ENCODE measurements around the gene TMEM266.

The TMEM266 gene

DNA sequence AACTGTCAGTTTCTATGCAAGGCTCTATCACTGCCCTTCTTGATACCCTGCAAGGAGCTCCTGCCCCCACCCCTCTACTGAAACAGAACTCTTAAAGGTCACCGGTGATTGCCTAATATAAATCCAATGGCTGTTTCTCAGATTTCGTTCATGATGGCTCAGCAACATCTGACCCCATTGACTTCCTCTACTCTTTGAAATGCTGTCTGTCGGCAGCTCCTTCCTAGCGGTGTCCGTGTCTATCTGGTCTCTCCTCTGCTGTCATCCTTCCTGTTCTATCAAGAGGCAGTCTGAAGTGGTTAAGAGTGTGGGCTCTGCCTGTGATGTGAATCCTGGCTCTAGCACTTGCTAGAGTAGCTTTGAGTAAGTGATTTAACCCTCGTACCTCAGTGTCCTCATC is 5.5 kb downstream of the TMEM266 start:
- no peak for DNase-seq (ENCODE audit: low spot score)

DNA sequence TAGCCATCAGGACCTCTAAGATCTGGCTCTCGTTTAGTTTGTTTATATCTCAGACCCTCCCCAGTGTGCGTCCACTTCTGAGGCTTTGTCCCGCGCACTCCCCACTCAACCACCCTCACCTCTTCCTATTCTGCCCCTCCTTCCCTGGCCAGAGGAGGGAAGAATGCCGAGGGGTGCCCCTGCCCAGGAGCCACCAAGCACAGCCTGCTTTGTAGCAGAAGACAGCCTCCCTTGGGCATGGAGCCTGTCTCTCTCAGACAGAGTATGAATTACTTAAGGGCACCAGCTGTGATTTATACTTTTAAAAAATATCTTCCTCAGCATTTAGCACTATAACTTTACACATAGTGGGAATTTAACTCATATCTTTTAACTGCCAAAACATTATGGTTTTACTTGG is 6.0 kb downstream of the TMEM266 start:
- FAIRE-seq (no peak), DNase-seq (ENCODE audit: low spot score) (no peak)

More for the DNA sequence above, 5.5 kb downstream of the TMEM266 start:
- FAIRE-seq: no peak

DNA sequence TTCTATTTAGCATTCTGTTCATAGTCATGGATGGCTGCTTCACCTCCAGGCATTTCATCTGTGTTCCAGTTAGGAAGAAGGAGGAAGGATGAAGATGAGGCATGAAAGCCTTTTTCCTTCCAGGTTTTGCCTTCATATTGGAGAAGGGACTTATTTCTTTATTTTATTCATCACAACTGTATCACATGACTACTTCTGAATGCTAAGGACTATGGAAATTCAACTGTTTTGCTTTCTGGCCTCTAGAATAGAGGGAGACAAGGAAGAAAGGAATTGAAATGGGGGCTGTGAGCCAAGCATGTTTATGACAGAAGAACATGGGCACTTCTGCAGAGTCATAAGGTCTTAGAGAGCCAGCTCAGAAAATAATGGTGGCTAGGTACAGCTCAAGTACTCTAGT is 10.4 kb downstream of the TMEM266 start:
- no peak for DNase-seq (ENCODE audit: low spot score)
- FAIRE-seq: no peak

DNA sequence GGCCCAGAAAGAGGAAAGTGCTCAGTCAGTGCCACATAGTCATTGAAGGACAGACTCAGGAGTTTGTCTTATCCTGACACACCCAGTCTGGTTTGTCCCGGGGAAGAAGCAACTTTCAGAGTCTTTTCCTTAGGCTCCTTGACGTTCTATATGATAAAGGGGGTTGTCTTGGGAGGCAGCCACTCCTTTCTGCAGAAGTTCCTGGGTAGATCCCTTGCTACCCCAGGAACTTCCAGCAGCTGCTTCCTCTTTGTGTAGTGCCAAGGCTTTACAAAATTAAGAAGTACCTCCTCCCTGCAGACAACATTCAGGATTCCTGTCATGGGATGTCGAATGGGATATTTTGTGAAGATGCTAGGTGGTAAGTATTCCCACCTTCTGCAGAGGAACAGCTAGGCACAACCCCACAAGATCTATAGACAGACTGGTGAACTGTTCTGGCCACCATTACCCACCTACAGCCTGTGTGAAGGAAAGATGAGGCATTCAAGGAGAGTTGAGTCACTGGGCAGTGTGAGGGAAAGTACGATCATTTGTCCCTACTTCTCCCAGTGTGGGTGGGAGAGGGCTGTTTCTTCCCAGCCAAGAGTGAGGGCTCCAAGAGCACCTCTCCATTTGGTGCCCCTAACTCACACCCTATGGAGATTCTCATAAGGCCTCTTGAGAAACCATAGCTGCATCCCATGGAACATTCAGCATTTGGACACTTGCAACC is 11.3 kb downstream of the TMEM266 start:
- no peak for FAIRE-seq

DNA sequence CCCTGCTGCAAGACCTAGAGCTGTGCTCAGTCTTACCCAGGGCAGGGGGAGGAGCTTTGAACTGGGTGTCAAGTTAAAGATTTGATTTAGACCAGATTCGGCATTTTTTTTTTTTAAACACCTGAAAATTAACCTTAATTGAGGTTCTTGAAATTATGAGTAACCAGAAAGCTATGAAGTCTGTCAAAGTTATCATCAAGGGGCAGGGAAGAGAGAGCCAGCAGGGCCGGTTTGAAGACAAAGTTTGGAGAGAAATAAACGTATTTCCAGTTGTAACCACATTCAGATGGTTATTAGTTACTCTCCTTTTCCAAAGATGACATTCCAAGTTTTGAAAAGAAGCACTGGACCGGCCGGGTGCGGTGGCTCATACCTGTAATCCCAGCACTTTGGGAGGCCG is 12.0 kb downstream of the TMEM266 start:
- FAIRE-seq: no peak
- DNase-seq (ENCODE audit: low spot score): no peak

More for the DNA sequence above, 11.3 kb downstream of the TMEM266 start:
- no peak for DNase-seq (ENCODE audit: low spot score)

DNA sequence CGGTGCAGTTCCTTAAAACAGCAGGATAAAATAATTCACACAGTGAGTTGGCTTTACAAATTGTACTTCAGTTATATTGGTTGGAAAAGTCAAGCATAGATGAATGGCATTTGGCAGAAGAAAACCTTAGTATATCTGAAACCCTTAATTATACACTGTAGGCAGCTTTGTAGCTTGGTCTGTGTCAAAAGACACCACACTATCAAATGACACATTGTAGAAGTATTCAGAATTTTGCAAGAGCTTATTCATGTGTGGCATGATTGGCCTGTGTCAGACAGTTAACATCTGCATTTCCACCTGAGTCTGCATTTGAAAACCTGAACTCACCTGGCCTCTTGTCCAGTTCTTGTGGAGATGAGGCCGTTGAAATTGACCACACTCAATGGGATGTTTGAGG is 13.8 kb downstream of the TMEM266 start:
- FAIRE-seq: no peak
- DNase-seq (ENCODE audit: low spot score): peak; percentile 16

DNA sequence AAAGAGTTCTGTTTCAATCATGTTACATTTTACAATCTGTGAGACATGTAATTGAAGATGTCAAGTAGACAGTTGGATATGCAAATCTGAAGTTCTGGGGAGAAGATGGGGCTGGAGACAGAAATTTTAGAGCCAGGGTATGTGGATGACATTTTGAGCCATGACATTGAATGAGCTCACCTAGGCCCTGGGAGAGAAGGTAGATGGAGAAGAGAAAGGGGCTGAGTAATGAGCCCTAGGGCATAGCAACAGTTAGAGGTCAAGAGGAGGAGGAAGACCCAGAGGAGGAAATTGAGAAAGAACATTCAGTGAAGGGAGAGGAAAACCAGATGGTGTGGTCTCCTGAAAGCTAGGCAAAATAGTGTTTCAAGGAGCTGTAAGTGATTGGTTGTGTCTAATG is 15.3 kb downstream of the TMEM266 start:
- FAIRE-seq (no peak), DNase-seq (ENCODE audit: low spot score) (no peak)

DNA sequence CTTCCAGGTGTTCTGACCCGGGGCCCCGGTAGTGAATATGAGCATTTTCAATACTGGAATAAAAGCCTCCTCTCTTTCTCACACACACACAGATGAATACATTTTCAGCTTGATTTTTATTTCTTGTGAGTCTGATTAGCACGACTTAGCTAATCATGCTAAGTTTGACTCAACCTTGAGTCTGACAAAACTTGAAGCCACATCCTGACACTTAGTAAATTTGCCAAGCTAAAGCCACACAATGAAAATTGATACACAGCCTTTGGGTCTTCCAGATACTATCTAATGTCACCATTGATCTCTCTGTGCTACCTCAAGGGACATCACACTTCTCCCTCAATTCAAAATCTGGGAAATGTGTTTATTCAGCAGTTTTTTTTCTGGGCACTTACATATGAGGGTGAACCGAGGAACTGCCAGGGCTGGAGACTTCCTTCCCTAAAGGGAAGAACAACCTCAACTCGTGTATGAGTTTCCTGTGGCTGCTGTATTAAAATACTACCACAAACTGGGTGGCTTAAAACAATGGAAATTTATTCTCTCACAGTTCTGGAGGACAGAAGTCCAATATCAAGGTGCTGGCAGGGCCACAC is 18.6 kb downstream of the TMEM266 start:
- FAIRE-seq (no peak), DNase-seq (ENCODE audit: low spot score) (no peak)

DNA sequence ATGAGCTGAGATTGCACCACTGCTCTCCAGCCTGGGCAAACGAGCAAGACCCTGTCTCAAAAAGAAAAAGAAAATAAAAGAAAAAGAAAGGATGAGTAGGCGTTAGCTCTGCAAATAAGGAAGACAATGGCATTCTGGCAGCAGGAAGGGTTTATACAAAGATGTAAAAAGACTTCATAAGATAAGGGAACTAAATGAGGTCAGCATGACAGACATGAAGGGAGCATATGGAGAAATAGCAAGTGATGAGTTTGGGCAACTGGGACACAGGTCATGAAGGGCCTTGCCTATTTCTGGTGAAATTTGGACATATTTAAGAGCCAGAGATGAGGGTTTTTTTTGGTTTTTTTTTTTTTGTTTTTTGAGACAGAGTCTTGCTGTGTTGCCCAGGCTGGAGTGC is 24.5 kb downstream of the TMEM266 start:
- FAIRE-seq (no peak), DNase-seq (ENCODE audit: low spot score) (no peak)

DNA sequence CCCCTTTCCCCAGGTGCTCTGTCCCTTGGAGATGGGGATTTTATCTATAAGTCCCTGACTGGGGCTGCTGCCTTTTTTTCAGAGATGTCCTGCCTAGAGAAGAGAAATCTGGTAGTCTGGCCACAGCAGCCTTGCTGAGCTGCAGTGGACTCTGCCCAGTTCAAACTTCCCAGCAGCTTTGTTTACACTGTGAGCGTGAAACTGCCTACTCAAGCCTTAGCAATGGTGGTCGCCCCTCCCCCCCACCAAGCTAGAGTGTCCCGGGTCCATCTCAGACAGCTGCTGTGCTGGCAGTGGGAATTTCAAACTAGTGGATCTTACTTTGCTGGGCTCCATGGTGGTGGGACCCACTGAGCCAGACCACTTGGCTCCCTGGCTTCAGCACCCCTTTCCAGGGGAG is 38.9 kb downstream of the TMEM266 start:
- FAIRE-seq: no peak
- no peak for DNase-seq (ENCODE audit: low spot score)

DNA sequence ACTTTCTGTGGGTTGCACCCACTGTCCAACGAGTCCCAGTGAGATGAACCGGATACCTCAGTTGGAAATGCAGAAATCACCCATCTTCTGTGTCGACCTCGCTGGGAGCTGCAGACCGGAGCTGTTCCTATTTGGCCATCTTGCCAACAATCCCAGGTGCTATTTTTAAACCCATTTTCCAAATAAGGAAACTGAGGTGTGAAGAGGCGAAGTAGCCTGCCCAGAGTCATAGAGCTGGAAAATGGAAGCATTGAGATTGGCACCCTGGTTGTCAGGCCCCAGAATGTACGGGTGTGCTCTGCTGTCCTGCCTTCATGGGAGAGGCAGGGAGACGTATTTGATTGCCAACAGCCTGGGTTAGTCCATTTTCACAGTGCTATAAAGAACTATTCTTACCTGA is 39.6 kb downstream of the TMEM266 start:
- FAIRE-seq: no peak
- DNase-seq (ENCODE audit: low spot score): no peak

DNA sequence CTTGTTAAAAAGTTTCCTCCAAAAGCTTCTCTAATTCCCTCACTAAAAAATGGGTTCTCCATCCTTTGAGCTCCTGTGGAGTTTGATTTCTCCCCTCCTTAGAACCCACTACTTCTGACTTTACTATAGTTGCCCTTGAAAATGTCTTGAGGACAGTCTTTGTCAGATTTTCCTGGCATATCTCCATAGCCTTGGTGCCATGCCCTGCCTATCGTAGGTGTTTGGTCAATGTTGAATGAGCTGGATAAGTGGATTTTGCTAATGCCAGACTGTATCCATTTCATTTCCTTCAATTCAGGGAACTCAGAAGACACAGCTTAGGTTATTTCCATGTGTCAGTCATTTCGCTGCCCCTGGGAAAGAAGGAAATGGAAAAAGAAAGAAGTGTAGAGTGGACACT is 40.6 kb downstream of the TMEM266 start:
- DNase-seq (ENCODE audit: low spot score) (no peak), FAIRE-seq (no peak)

DNA sequence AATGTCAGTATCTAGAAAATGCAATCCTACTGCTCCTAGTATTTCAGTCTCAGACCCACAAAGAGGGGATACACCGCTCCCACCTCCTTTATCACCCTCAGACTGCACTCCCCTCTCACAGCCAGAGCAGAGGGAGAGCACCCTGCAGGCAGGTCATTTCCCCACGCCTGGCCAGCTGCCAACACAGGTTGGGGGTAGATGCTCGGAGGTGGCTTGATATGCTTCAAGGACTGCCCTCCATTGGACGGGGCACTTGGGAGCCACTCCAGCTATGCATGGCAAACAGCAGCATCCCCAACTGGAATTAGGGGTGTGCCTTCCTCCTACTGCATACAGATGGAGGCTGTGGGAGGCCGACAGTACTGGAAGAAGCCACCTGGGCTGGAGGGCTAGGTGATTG is 41.9 kb downstream of the TMEM266 start:
- no peak for DNase-seq (ENCODE audit: low spot score)
- no peak for FAIRE-seq

DNA sequence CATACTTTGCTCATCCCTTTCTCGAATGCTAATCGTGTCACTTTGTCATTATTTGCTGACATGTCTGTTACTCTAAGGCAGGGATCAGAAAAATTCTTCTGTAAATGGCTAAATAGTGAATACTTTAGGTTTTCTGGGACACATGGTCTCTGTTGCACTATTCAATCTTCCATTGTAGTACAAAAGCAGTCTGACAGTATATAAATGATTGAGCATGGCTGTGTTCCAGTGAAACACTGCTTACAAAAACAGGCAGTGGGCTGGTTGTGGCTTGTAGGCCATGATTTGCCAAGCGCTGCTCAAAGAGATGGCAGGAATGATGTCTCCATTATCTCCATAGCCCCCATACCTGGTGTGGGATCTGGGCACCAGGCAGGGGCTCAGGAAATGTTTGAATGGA is 45.6 kb downstream of the TMEM266 start:
- FAIRE-seq (no peak), DNase-seq (ENCODE audit: low spot score) (no peak)

DNA sequence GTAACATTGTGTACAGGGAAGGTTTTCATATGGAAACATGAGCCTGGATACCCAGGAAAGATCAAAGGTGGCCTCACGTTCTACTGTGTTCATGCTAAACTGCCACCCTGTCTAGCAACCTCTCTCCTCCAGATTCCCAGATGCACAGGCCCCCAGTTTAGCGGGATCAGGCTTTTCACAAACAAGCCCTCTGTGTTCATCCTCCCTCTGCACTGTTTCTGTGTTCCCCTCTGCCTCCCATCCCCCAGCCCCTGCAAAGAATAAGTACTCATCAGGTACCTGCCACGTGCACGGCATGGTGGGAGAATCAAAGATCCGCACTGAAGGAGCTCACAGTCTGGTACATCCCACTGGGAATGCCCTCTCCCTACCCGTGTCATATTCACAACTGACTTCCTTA is 46.1 kb downstream of the TMEM266 start:
- DNase-seq (ENCODE audit: low spot score): no peak
- no peak for FAIRE-seq

DNA sequence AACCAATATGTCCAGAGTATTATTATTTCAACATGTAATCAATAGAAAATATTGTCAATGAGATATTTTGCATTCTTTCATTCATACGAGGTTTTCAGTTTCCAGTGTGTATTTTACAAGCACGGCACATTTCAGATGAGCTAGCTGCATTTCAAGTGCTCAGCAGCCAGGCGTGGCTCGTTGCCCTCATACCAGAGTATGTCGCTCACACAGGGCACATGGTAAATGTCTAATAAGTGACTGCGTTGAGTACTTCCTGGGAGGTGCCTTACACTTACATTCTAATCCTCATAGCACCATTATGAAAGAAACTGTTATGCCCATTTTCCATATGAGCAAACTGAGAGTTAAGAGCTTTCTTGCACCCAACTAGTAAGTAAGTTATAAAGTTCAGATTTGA is 47.4 kb downstream of the TMEM266 start:
- no peak for FAIRE-seq

DNA sequence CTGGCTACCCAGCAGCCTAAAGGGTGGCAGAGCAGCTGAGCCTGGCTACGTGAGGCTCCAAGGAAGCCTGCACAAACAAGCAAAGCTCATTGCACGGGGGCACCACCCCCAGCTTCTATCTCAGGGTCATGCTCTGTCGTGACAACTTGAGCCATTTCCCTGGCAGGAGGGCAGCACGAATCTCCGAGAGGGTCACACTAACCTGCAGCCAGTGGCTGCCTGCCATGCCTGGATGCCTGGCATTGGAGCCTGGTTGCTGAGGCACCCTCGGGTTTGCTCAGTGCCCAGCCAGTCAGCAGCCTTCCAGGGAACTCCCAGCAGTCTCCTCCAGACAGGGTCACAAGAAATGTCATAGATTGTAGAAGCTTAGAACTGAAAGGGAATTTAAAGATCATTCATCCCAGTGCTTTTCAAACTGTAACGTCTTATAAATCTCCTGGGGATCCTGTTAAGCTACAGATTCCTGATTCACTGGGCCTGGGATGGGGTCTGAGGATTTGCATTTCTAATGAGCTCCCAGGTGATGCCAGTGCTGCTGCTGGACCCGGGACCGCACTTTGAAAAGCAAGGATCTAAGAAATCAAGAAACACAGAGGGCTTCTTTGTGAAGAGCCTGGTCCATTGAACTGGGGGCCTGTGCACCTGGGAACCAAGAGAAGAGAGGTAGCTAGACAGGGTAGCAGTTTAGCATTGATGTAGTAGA is 48.4 kb downstream of the TMEM266 start:
- FAIRE-seq: no peak
- DNase-seq (ENCODE audit: low spot score): no peak

More for the DNA sequence above, 47.4 kb downstream of the TMEM266 start:
- no peak for DNase-seq (ENCODE audit: low spot score)

DNA sequence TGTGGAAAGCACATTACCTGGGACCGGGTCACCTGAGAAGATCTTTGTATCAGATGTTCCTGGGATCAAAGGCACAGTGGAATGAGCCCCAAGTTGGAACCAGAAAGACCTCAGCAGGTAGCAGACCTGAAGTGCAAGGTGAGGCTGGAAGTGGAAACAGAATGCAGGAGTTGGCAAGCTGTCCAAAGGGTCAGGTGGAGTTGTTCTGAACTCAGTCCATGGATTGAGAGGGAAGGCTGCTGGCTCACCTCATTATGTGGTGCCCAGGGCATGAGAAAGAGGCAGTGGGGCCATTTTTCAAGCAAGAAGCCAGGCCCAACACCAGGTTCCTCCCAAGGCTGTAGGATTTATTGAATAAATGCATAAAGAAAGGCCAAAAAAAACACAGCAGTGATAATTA is 49.3 kb downstream of the TMEM266 start:
- no peak for FAIRE-seq
- no peak for DNase-seq (ENCODE audit: low spot score)

DNA sequence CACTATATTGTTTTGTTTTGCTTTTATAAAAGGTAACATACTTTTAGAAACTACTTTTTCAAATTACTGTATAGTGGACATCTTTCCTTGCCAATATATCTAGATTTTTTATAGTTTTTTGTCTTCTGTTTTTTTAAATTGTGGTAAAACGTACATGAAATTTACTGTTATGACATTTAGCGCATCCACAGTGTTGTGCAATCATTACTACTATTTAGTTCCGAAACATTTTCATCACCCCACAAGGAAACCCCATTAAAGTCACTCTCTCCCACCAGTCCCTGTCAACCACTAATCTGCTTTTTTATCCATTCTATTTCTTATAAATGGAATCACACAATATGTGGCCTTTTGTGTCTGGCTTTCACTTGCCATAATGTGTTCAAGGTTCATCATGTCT is 54.8 kb downstream of the TMEM266 start:
- no peak for DNase-seq (ENCODE audit: low spot score)
- no peak for FAIRE-seq

DNA sequence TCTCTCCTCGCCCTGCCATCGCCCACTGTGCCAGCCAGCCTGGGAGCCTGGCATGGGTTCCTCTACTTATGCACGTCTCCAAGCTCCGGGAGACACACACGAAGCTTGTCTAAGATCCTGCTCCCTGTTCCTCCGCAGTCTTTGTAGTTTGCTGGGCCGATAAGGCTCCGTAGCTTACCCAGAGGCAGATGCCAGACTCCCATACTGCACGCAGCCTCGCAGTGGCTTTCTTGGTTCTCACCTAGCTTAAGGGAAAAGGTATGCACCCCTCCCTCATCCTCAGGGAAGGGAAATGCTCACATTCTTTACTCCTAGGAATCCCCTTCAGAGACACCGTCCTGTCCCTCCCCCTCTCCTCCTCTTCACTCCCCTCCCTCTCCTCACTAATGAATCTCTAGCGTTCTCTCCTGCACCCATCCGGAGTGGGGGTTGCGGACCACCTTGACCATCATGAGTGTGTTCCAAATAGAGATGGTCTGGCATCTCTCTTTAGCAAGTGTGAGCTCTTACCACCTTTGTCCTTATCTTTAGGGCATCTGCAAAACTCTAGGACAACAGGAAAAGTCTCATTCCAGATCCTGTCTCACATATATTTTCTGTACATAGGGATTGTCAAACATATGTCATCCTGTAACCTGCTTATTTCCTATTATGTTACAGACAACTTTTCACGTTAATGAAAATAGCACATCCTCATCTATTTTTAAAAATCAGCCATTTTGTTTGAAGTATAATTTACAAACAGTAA is 56.5 kb downstream of the TMEM266 start:
- DNase-seq (ENCODE audit: low spot score): no peak
- no peak for FAIRE-seq

DNA sequence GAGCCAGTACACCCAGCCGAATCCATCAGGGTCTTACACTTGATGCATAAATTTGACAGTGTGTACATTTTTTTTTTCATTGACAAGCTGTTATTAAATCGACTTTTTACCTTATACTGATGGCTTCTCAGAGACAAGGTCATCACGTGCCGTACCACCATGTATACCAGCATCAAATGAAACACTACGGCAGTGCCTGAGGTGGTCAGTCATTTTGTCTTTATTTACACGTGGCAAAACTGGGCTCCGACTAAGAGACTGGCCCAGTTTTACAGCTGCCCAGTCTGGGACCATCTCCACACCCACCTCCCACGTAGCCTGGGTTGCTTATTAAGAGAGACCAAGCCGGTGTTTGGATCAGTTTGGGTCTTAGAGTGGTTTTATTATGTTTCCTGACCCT is 57.4 kb downstream of the TMEM266 start:
- FAIRE-seq (no peak), DNase-seq (ENCODE audit: low spot score) (no peak)

DNA sequence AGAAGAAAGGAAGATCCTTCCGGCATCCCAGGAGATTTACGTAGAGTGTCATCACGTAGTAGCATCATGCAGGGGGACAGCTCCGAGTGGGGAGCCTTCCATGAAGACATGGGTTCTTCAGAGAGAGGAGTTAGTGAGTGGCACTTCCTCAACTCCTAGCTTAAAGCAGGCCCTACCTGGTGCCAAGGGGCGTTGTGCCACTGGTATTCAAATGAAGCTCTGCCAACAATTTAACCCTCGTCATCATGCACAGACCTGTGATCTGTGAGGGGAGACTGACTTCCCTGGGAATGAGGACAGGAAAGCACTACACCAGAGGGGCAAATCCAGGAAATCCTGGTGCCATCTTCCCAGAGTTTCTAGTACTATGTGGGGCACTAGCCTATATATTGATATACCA is 59.0 kb downstream of the TMEM266 start:
- FAIRE-seq: no peak

More for the DNA sequence above, 59.0 kb downstream of the TMEM266 start:
- DNase-seq (ENCODE audit: low spot score): no peak
